NCI-H1436 treated with DMSO at 0.1 percent for 48 hours (cell line): ENCODE results near the gene HS6ST2.
A peak's percentile ranks its signal among the peaks of the same experiment; 100 is the strongest.

Experiments used
- DNase-seq: peaks from one replicate; lab custom pipeline; 2025; lab: John Stamatoyannopoulos, UW

HS6ST2 gene

GRCh38 chrX:132613801-132614200 lies 344.6 kb downstream of the HS6ST2 start:
- DNase-seq: no peak

- peak; percentile 22 for DNase-seq
These were observed 345.4 kb downstream of the HS6ST2 start for GRCh38 chrX:132612821-132613564.

GRCh38 chrX:132610536-132610935 lies 347.9 kb downstream of the HS6ST2 start:
- no peak for DNase-seq

GRCh38 chrX:132609362-132609848 lies 349.0 kb downstream of the HS6ST2 start:
- no peak for DNase-seq

- DNase-seq: no peak
These were observed 354.6 kb downstream of the HS6ST2 start for GRCh38 chrX:132603700-132604286.

GRCh38 chrX:132602701-132603100 lies 355.7 kb downstream of the HS6ST2 start:
- DNase-seq: no peak

- no peak for DNase-seq
These were observed 363.4 kb downstream of the HS6ST2 start for GRCh38 chrX:132594999-132595398.

GRCh38 chrX:132594129-132594528 lies 364.3 kb downstream of the HS6ST2 start:
- DNase-seq: no peak

GRCh38 chrX:132592880-132593279 lies 365.5 kb downstream of the HS6ST2 start:
- DNase-seq: peak; percentile 90

GRCh38 chrX:132591719-132592275 lies 366.6 kb downstream of the HS6ST2 start:
- peak; percentile 98 for DNase-seq

GRCh38 chrX:132590350-132591026 lies 367.9 kb downstream of the HS6ST2 start:
- DNase-seq: no peak

- no peak for DNase-seq
These were observed 373.5 kb downstream of the HS6ST2 start for GRCh38 chrX:132584936-132585335.

- peak; percentile 34 for DNase-seq
These were observed 381.5 kb downstream of the HS6ST2 start for GRCh38 chrX:132576939-132577338.
